ENCODE measurements around the gene CTIF. TPM values are rescaled to one million over a fixed set of nuclear protein-coding genes. Genes with fewer than 3 reads are reported as not detected.
A peak's percentile ranks its signal among the peaks of the same experiment; 100 is the strongest.

Gene CTIF
- total RNA-seq, 2 experiments from 2014 or later = 0.06 to 0.38 TPM

DNA sequence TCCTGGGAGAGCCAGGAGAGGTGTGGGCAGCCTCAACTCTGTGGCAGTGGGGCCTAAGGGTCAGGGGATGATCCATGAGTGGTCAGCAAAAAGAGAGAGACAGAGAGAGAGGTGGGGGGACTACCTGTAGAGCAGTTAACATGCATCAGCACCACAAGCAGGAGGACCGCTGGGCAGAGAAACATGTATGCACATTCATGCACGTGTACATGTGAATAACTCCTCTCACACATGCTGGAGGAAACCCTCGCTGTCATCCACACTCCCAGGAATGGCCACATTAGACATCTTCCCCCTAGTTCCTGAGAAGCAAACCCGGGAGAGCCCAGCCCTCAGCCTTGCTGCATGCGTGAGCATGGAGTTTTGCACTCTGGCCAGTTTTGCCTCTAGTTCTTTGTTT is 245.8 kb downstream of the CTIF start:
- Histone ChIP-seq H3K9me3 (ENCODE audit: low read length) (no peaks in the 10 kb centered on the region), H3K27ac (ENCODE audit: low read depth, low read length, poor library complexity, severe bottlenecking) (peak overlapping the region; percentile 98), H3K4me3 (ENCODE audit: low read depth, low read length, poor library complexity, severe bottlenecking) (peak overlapping the region; percentile 49), H3K79me2 (ENCODE audit: insufficient read depth, low read depth, low read length) (no peaks in the 10 kb centered on the region), H3K4me2 (ENCODE audit: low read length) (peak overlapping the region; percentile 78), H3K36me3 (ENCODE audit: insufficient read depth, low read length) (no peaks in the 10 kb centered on the region), H3K4me1 (ENCODE audit: insufficient read depth, low read length, poor library complexity, severe bottlenecking) (peaks cover 72% of the 10 kb centered on the region), H3K9me2 (ENCODE audit: insufficient read depth, low read length) (no peaks in the 10 kb centered on the region), H2AFZ (ENCODE audit: low read length) (peak overlapping the region; percentile 41; the same call in 1 of the 2 replicates), H4K20me1 (ENCODE audit: insufficient read depth, low read length) (no peaks in the 10 kb centered on the region)
- no TSS peak for BruUV-seq (replicated peaks)
- POLR2A ChIA-PET = interaction anchor here (0.7 kb wide), 1 partner anchor 583 kb away, joined by 4 read pairs; no protein-coding TSS in a partner anchor
- no peak for TF ChIP-seq EZH2phosphoT487 (IDR thresholded peaks at IDR 0.05; ENCODE audit: borderline replicate concordance, low read depth, low read length)
- TF ChIP-seq, protein P1, sequence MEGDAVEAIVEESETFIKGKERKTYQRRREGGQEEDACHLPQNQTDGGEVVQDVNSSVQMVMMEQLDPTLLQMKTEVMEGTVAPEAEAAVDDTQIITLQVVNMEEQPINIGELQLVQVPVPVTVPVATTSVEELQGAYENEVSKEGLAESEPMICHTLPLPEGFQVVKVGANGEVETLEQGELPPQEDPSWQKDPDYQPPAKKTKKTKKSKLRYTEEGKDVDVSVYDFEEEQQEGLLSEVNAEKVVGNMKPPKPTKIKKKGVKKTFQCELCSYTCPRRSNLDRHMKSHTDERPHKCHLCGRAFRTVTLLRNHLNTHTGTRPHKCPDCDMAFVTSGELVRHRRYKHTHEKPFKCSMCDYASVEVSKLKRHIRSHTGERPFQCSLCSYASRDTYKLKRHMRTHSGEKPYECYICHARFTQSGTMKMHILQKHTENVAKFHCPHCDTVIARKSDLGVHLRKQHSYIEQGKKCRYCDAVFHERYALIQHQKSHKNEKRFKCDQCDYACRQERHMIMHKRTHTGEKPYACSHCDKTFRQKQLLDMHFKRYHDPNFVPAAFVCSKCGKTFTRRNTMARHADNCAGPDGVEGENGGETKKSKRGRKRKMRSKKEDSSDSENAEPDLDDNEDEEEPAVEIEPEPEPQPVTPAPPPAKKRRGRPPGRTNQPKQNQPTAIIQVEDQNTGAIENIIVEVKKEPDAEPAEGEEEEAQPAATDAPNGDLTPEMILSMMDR (conservative IDR thresholded peaks at IDR 0.05; ENCODE audit: low read length) = no peak
- no peak for DNase-seq (ENCODE audit: low spot score)
- CTCF ChIA-PET (ENCODE audit: unreplicated experiment) = interaction anchor here (1.2 kb wide), 1 partner anchor 29 kb away, joined by 3 read pairs; no protein-coding TSS in a partner anchor
- intact Hi-C loops (cut with micrococcal nuclease; ENCODE audit: unreplicated experiment) = loop anchor here (5.0 kb wide), 2 partner anchors 48 to 83 kb away; no protein-coding TSS in a partner anchor

DNA sequence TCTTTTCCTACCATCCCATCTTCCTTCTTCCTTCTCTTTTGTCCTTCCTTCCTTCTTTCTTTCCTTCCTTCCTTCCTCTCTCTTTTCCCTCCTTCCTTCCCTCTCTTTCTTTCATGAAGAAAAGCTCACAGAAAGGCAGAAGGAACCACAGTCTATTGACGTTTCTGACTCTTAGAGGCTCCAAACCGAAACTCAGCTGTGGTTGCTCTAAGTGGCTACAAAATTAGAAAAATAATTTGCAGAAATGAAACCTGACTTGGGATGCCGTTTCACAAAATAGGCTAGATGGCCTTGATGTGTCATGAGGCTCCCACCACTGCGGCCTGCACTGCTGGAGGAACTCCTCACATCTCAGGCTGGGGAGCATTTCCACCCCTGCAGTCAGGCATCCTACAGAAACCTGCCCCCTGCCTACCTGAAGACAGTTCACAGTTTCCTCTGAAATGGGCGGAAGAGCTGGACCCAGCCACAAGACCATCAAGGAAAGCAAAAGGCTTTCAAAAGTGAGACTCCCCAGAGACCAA is 246.3 kb downstream of the CTIF start:
- Histone ChIP-seq H3K36me3 (ENCODE audit: insufficient read depth, low read length) (no peaks in the 10 kb centered on the region), H3K9me3 (ENCODE audit: low read length) (no peaks in the 10 kb centered on the region), H3K4me3 (ENCODE audit: low read depth, low read length, poor library complexity, severe bottlenecking) (peak overlapping the region; percentile 49), H3K79me2 (ENCODE audit: insufficient read depth, low read depth, low read length) (no peaks in the 10 kb centered on the region), H2AFZ (ENCODE audit: low read length) (peak overlapping the region; percentile 12; the same call in 1 of the 2 replicates), H4K20me1 (ENCODE audit: insufficient read depth, low read length) (no peaks in the 10 kb centered on the region), H3K4me2 (ENCODE audit: low read length) (peak overlapping the region; percentile 78), H3K9me2 (ENCODE audit: insufficient read depth, low read length) (no peaks in the 10 kb centered on the region), H3K4me1 (ENCODE audit: insufficient read depth, low read length, poor library complexity, severe bottlenecking) (peaks cover 69% of the 10 kb centered on the region), H3K27ac (ENCODE audit: low read depth, low read length, poor library complexity, severe bottlenecking) (peak overlapping the region; percentile 98)
- POLR2A ChIA-PET = interaction anchor here (0.7 to 1.1 kb wide), 3 partner anchors 10 to 582 kb away, joined by 3 to 4 read pairs (median 3); no protein-coding TSS in a partner anchor
- no peak for TF ChIP-seq EZH2phosphoT487 (IDR thresholded peaks at IDR 0.05; ENCODE audit: borderline replicate concordance, low read depth, low read length)
- TF ChIP-seq, protein P1 (conservative IDR thresholded peaks at IDR 0.05; ENCODE audit: low read length) = peak; percentile 27; the same call in 1 of the 2 replicates
- peak; percentile 90 for DNase-seq (ENCODE audit: low spot score)
- CTCF ChIA-PET (ENCODE audit: unreplicated experiment) = interaction anchor here (1.2 kb wide), 1 partner anchor 29 kb away, joined by 3 read pairs; no protein-coding TSS in a partner anchor
- BruUV-seq (replicated peaks) = no TSS peak
- intact Hi-C loops (cut with micrococcal nuclease; ENCODE audit: unreplicated experiment) = loop anchor here (5.0 kb wide), 2 partner anchors 47 to 82 kb away; no protein-coding TSS in a partner anchor

Data from OCI-LY7 (cell line).